ENCODE measurements around the gene TMEM123. TPM values are rescaled to one million over a fixed set of nuclear protein-coding genes. Genes with fewer than 3 reads are reported as not detected.
A peak's percentile ranks its signal among the peaks of the same experiment; 100 is the strongest.

Gene TMEM123
- total and polyA plus RNA-seq, 2 of the 13 experiments (the other 11 are each of a cell fraction or from before 2014, with no cell fraction given): 365 to 2,761 TPM

GRCh38 chr11:102449651-102450570 lies 2.7 kb downstream of the TMEM123 start (continued):
- TF ChIP-seq ZBTB49 (CRISPR knock-in tag; IDR thresholded peaks at IDR 0.05; ENCODE audit: borderline replicate concordance) (no peak), SAP130 (CRISPR knock-in tag; IDR thresholded peaks at IDR 0.05; ENCODE audit: low read depth) (peak; percentile 28; the same call in 1 of the 2 replicates), ZNF235 (CRISPR knock-in tag; IDR thresholded peaks at IDR 0.05; ENCODE audit: borderline replicate concordance) (no peak), MEIS1 (CRISPR knock-in tag; IDR thresholded peaks at IDR 0.05; ENCODE audit: borderline replicate concordance) (no peak), TRIM22 (IDR thresholded peaks at IDR 0.05) (no peak), ZNF280B (CRISPR knock-in tag; IDR thresholded peaks at IDR 0.05; ENCODE audit: borderline replicate concordance) (no peak), NR2F6 (IDR thresholded peaks at IDR 0.05) (peak; percentile 16; the same call in 1 of the 2 replicates), NR2F6 (CRISPR knock-in tag; IDR thresholded peaks at IDR 0.05) (no peak), SIX4 (CRISPR knock-in tag; IDR thresholded peaks at IDR 0.05) (no peak), NR2C2 (CRISPR knock-in tag; IDR thresholded peaks at IDR 0.05; ENCODE audit: borderline replicate concordance) (no peak), POLR2AphosphoS2 (IDR thresholded peaks at IDR 0.05; ENCODE audit: low read depth, low read length) (no peak), ZNF121 (CRISPR knock-in tag; IDR thresholded peaks at IDR 0.05) (0 out of 2 replicates have a peak, but pooled peaks have one; percentile 13), KLF16 (CRISPR knock-in tag; IDR thresholded peaks at IDR 0.05) (0 out of 4 replicates have a peak, but pooled peaks of 1 of the 2 experiments have one; percentile 20), ZNF777 (CRISPR knock-in tag; IDR thresholded peaks at IDR 0.05) (no peak), ZNF326 (CRISPR knock-in tag; IDR thresholded peaks at IDR 0.05; ENCODE audit: borderline replicate concordance) (no peak), HNRNPUL1 (IDR thresholded peaks at IDR 0.05; ENCODE audit: low read depth, low read length) (no peak), ZNF770 (CRISPR knock-in tag; IDR thresholded peaks at IDR 0.05) (no peak), HMGXB4 (CRISPR knock-in tag; IDR thresholded peaks at IDR 0.05; ENCODE audit: borderline replicate concordance in 1 of 2, low read depth in 1 of 2) (0 out of 4 replicates have a peak, but pooled peaks of 1 of the 2 experiments have one; percentile 15)

Measured in HepG2 (cell line).